ENCODE data around the gene NWD2.
A peak's percentile ranks its signal among the peaks of the same experiment; 100 is the strongest.

NWD2 gene

GRCh38 chr4:37305984-37306383 lies 61.4 kb downstream of the NWD2 start:
- no peak for DNase-seq

- DNase-seq = no peak
Measured at GRCh38 chr4:37317104-37317643, 72.6 kb downstream of the NWD2 start.

- DNase-seq = no peak
Measured at GRCh38 chr4:37320513-37321235, 76.1 kb downstream of the NWD2 start.

- no peak for DNase-seq
Measured at GRCh38 chr4:37322122-37322521, 77.6 kb downstream of the NWD2 start.

GRCh38 chr4:37324546-37324945 lies 80.0 kb downstream of the NWD2 start:
- DNase-seq = no peak

- DNase-seq = no peak
Measured at GRCh38 chr4:37326852-37327251, 82.3 kb downstream of the NWD2 start.

GRCh38 chr4:37338972-37339371 lies 94.4 kb downstream of the NWD2 start:
- DNase-seq = no peak

GRCh38 chr4:37358748-37359147 lies 114.2 kb downstream of the NWD2 start:
- DNase-seq = no peak

GRCh38 chr4:37359261-37359660 lies 114.7 kb downstream of the NWD2 start:
- DNase-seq = no peak

- no peak for DNase-seq
Measured at GRCh38 chr4:37365888-37366287, 121.3 kb downstream of the NWD2 start.

GRCh38 chr4:37367901-37368300 lies 123.4 kb downstream of the NWD2 start:
- DNase-seq = no peak

GRCh38 chr4:37370052-37370451 lies 125.5 kb downstream of the NWD2 start:
- no peak for DNase-seq

- no peak for DNase-seq
Measured at GRCh38 chr4:37381040-37381668, 136.6 kb downstream of the NWD2 start.

GRCh38 chr4:37383579-37384229 lies 139.2 kb downstream of the NWD2 start:
- peak; percentile 3 for DNase-seq

GRCh38 chr4:37385424-37385823 lies 140.9 kb downstream of the NWD2 start:
- DNase-seq = no peak

- DNase-seq = no peak
Measured at GRCh38 chr4:37388681-37389365, 144.3 kb downstream of the NWD2 start.

- no peak for DNase-seq
Measured at GRCh38 chr4:37389366-37389765, 144.8 kb downstream of the NWD2 start.

- DNase-seq = peak; percentile 32
Measured at GRCh38 chr4:37389967-37390580, 145.5 kb downstream of the NWD2 start.

- DNase-seq = no peak
Measured at GRCh38 chr4:37392521-37393255, 148.1 kb downstream of the NWD2 start.

- no peak for DNase-seq
Measured at GRCh38 chr4:37393321-37393720, 148.8 kb downstream of the NWD2 start.

GRCh38 chr4:37393889-37394288 lies 149.3 kb downstream of the NWD2 start:
- DNase-seq = no peak

- no peak for DNase-seq
Measured at GRCh38 chr4:37397505-37397904, 153.0 kb downstream of the NWD2 start.
